NOMO-1 treated with DMSO at 0.1 percent for 48 hours (cell line): Measurements from ENCODE around the gene TM7SF2.

ENCODE experiments used
- DNase-seq: peaks from one replicate; lab custom pipeline; 2025; ENCODE audit not compliant: unreplicated experiment; lab: John Stamatoyannopoulos, UW

TM7SF2 gene

GRCh38 chr11:65150509-65151299, 39.0 kb downstream of the TM7SF2 start:
- DNase-seq = peak; percentile 87

GRCh38 chr11:65151331-65151899, 39.7 kb downstream of the TM7SF2 start:
- peak; percentile 33 for DNase-seq

GRCh38 chr11:65152122-65152521, 40.5 kb downstream of the TM7SF2 start:
- DNase-seq = peak; percentile 22

GRCh38 chr11:65156256-65156655, 44.6 kb downstream of the TM7SF2 start:
- DNase-seq = peak; percentile 22

- no peak for DNase-seq
Measured at GRCh38 chr11:65156926-65157325, 45.3 kb downstream of the TM7SF2 start.

- no peak for DNase-seq
Measured at GRCh38 chr11:65157336-65157735, 45.7 kb downstream of the TM7SF2 start.

- no peak for DNase-seq
Measured at GRCh38 chr11:65159012-65159411, 47.3 kb downstream of the TM7SF2 start.

- DNase-seq = no peak
Measured at GRCh38 chr11:65160643-65161042, 49.0 kb downstream of the TM7SF2 start.

- no peak for DNase-seq
Measured at GRCh38 chr11:65163684-65164083, 52.0 kb downstream of the TM7SF2 start.
